Muscle of leg (tissue), 11 donors: ENCODE data around the gene NFIX. TPM values are rescaled to one million over a fixed set of nuclear protein-coding genes. Genes with fewer than 3 reads are reported as not detected.
A peak's percentile ranks its signal among the peaks of the same experiment; 100 is the strongest.

Experiments
- DNase-seq: peaks from one replicate; pipeline ENCODE4 v3.0.0; 2013
- H3K27ac ChIP-seq: one replicate; pipeline ENCODE4 v1.5.1; 2013; ENCODE audit warnings: mild to moderate bottlenecking, low read length, control low read depth
- H3K27me3 ChIP-seq: one replicate; pipeline ENCODE4 v1.6.1; 2013; ENCODE audit warnings: low read length; ENCODE audit not compliant: control insufficient read depth, insufficient read depth
- H3K36me3 ChIP-seq: one replicate; pipeline ENCODE4 v1.6.1; 2013; ENCODE audit warnings: low read length; ENCODE audit not compliant: control insufficient read depth, insufficient read depth
- H3K4me1 ChIP-seq: one replicate; pipeline ENCODE4 v1.6.1; 2013; ENCODE audit warnings: low read length; ENCODE audit not compliant: control insufficient read depth, insufficient read depth
- H3K4me3 ChIP-seq: one replicate; pipeline ENCODE4 v1.5.1; 2013; ENCODE audit warnings: low read length, control low read depth
- H3K9me3 ChIP-seq: replicated peaks from 2 replicates; pipeline ENCODE4 v1.6.1; 2013; ENCODE audit warnings: low read depth, low read length; ENCODE audit not compliant: control insufficient read depth
- WGBS: methylation state at CpG from one replicate; pipeline ENCODE4 v1.1.5; 2013; ENCODE audit warnings: missing lambda C conversion rate; ENCODE audit not compliant: insufficient coverage; 5-methylcytosine and 5-hydroxymethylcytosine counted together
- polyA plus RNA-seq, 8 donors: library from polyadenylated mRNA; unstranded; fragments of 120-200 nt; gene quantifications; one replicate each; pipeline versions ENCODE4 v1.2.1 to v1.2.3, GENCODE V29; 2013; ENCODE audit warnings: inconsistent platforms in 1 of 8, low replicate concordance in 1 of 8; ENCODE audit not compliant: insufficient read length in 8 of 8, insufficient read depth in 1 of 8
- total RNA-seq: library from RNA; stranded (reverse); fragments of 120-200 nt; gene quantifications from one replicate; pipeline ENCODE4 v1.2.4, GENCODE V29; 2013

The NFIX gene
- total and polyA plus RNA-seq, 9 donors, result 38.1 to 140 (median 106) TPM

DNA sequence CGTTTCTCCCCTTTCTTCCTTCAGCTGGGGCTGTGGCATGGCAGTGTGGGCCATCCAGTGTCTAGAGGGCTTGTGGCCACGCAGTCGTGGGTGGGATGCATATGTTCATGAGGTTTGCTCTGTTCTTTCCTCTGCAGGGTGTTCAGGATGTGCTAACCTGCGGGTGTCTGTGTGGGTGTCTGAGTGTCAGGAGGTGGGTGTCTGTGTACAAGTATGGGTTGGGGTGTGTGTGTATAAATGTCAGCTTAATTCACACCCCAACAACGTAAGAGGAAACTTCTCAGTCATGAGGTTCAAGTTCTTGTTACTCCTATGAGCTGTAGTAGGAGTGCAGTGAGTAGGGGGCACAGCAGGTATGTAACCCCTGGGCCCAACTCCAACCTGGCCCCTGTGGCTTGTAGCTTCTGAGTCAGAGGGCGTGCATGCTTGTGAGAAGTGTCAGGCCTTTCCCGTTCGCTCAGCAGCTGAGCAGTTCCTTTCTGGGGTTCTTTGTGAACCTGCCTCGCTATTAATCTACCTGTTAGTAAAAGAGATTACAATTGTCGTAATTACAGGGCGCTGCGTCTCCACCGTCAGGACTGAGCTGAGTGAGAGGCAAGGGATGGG is 49.1 kb downstream of the NFIX start:
- no peaks in the 10 kb centered on the region for H3K9me3 ChIP-seq
- WGBS, result 90% methylated on average over 4 of the region's 13 CpGs
- no peak overlapping the region for H3K27ac ChIP-seq
- no peak overlapping the region for H3K4me3 ChIP-seq
- H3K4me1 ChIP-seq, result peaks cover 58% of the 10 kb centered on the region
- peaks cover 40% of the 10 kb centered on the region for H3K36me3 ChIP-seq
- no peaks in the 10 kb centered on the region for H3K27me3 ChIP-seq
- DNase-seq, result no peak

DNA sequence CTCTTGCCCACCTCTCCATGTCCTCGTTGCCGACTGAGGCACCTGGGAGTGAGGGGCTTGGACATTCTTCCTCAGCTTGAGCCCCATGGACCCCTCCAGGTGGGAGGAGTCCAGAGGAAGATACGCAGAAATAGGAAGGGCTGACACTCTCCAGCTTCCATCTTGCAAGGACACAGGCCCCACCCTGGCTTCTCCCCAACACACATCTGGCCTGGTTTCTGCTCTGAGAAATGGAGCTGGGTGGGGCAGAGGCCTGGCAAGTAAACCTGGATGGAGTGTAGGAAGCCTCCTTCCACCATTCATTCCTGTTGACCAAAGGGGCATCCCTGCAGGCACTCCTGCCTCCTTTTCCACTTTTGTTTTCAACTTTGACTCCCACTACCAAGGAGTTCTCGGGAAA is 50.5 kb downstream of the NFIX start:
- Histone ChIP-seq H3K9me3 (no peaks in the 10 kb centered on the region), H3K27ac (no peak overlapping the region), H3K36me3 (peaks cover 39% of the 10 kb centered on the region), H3K4me3 (no peak overlapping the region), H3K4me1 (peaks cover 52% of the 10 kb centered on the region), H3K27me3 (peaks cover under 1% of the 10 kb centered on the region)
- DNase-seq, result no peak
- WGBS, result 60% methylated on average over 1 of the region's 4 CpGs

DNA sequence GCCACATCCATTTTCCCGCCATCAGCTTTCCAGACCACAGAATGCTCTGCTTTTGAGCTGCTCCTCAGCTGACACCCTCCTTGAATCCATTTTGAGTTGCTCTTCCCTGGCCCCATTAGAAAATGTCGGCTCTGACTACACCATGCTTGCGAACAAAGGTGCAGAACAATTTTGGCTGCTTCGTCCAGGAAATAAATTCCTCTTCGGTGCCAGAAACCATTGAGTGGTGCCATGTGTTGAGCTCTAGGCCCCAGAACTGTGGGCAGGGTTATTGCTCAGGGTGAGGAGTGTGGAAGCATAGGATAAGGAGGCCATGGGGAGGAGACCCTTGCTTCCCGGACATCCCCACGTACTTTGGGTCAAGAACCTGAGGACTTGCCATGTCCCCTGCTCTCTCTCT is 52.1 kb downstream of the NFIX start:
- Histone ChIP-seq H3K27ac (no peak overlapping the region), H3K36me3 (peaks cover 39% of the 10 kb centered on the region), H3K9me3 (no peaks in the 10 kb centered on the region), H3K4me3 (no peak overlapping the region), H3K4me1 (peaks cover 66% of the 10 kb centered on the region), H3K27me3 (peaks cover 2% of the 10 kb centered on the region)
- DNase-seq, result no peak
- 87% methylated on average over 7 of the region's 7 CpGs for WGBS

DNA sequence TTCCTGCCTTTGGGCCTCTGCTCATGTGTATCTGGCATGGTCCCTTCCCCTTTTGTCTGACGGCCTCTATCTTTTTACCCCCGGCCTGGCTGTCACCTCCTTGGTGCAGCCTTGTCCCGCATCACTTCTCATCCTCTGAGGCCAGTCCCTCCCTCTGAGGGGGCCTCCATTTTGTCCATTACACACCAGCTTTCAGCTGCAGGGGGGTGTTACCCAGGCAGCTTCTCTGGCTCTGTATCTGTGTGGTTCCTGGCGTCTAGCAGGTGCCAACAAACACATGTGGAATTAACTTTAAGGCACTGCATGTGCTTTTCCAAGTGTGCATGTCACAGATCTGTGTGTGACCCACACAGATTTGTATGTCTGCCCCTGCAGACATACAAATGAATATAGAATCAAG is 55.0 kb downstream of the NFIX start:
- Histone ChIP-seq H3K9me3 (no peaks in the 10 kb centered on the region), H3K4me3 (no peak overlapping the region), H3K4me1 (peaks cover 71% of the 10 kb centered on the region), H3K27ac (peak overlapping the region; percentile 17), H3K36me3 (peaks cover 25% of the 10 kb centered on the region), H3K27me3 (peaks cover 2% of the 10 kb centered on the region)
- WGBS, result 18% methylated on average over 4 of the region's 4 CpGs
- peak; percentile 63 for DNase-seq

DNA sequence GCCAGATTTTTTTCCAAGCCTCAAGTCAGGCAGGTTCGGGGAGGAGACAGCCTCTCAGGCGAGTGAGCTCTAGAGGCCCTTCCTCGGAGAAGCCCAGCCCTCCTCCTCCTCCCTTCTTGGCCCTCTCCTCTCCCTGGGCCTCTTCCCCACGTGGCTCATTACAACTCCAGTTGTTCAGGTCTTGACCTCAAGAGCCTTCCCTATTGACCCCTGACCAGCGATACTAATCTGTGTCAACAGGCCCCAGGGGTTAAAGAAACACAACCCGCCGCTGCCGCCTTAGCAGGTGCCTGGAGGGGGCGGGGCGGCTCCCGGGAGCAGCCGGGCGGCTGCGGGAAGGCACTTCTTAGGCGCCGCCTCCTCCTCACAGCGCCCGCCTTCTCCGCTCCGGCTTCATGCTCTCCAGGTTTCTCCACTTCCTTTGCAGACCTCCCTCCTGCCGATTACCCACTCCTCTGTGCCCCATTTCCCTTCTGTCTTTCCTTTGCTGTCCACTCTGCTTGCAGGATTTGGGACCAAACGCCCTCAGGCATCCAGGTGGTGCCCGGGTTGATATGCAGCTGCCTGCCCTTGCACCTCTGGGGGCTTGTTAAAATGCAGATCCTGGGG is 56.4 kb downstream of the NFIX start:
- Histone ChIP-seq H3K27me3 (peaks cover 6% of the 10 kb centered on the region), H3K27ac (peak overlapping the region; percentile 98), H3K4me3 (peak overlapping the region; percentile 19), H3K4me1 (peaks cover 76% of the 10 kb centered on the region), H3K36me3 (peaks cover 18% of the 10 kb centered on the region), H3K9me3 (no peaks in the 10 kb centered on the region)
- 2% methylated on average over 23 of the region's 23 CpGs for WGBS
- peak; percentile 80 for DNase-seq

DNA sequence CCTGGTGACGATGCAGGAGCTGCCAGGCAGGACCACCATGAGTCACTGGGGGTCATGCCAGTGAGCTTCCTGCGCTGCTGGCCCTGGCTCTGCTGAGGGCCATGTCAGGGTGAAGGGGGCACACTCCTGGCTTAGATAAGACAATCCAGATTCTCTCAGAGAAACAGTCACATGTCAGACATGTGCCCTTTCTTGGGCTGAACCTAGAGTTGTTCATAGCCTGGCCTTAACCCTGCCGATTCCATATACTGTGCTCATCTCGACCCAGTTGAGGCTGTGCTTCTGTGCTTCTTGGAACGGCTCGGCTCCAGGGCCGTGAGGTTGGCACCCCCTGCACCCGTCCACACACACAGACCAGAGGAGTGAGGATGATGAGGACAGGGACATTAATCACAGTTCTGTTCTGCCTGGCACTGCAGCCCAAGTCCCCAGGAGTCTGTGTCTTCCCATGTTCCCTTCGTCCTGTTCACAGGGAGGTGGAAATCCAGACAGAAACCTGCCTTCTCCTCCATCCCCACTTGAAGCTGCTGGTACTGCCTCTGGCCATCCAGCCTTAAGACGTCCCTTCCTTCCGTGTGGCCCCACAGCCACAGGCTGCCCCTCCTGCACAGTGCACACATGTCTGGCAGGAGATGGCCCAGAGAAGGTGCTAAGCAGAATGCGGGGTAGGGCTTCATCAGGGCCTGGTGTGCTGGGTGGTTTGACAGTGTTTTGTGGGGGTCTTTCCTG is 57.3 kb downstream of the NFIX start:
- DNase-seq, result no peak
- Histone ChIP-seq H3K9me3 (no peaks in the 10 kb centered on the region), H3K27me3 (peaks cover 6% of the 10 kb centered on the region), H3K27ac (peak overlapping the region; percentile 98), H3K4me3 (no peak overlapping the region), H3K4me1 (peaks cover 81% of the 10 kb centered on the region), H3K36me3 (peaks cover 14% of the 10 kb centered on the region)
- 40% methylated on average over 7 of the region's 12 CpGs for WGBS

DNA sequence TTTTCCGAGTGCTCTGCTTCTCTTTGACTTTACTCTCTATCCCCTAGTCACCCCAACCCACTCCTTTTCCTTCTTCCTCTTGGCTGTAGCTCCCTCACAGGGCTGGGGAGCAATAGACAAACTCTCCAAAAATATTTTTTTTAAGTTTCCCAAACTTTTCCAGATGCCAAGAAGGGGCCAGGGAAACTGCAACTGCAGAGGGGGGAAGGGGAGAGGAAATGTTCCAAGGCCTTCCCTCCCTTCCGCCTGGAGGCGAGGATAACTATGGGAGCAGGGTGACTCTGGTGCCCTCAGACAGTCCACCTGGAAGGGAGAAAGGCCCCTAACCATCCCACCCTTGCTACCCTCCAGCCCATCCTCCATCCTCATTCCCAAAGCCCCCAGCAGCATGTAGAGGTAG is 58.0 kb downstream of the NFIX start:
- H3K27ac ChIP-seq, result peak overlapping the region; percentile 98
- H3K27me3 ChIP-seq, result peaks cover 6% of the 10 kb centered on the region
- WGBS, result no CpG with 5 or more reads among the region's 3 CpGs
- peaks cover 83% of the 10 kb centered on the region for H3K4me1 ChIP-seq
- peaks cover 8% of the 10 kb centered on the region for H3K36me3 ChIP-seq
- H3K4me3 ChIP-seq, result no peak overlapping the region
- no peaks in the 10 kb centered on the region for H3K9me3 ChIP-seq
- peak; percentile 89 for DNase-seq

DNA sequence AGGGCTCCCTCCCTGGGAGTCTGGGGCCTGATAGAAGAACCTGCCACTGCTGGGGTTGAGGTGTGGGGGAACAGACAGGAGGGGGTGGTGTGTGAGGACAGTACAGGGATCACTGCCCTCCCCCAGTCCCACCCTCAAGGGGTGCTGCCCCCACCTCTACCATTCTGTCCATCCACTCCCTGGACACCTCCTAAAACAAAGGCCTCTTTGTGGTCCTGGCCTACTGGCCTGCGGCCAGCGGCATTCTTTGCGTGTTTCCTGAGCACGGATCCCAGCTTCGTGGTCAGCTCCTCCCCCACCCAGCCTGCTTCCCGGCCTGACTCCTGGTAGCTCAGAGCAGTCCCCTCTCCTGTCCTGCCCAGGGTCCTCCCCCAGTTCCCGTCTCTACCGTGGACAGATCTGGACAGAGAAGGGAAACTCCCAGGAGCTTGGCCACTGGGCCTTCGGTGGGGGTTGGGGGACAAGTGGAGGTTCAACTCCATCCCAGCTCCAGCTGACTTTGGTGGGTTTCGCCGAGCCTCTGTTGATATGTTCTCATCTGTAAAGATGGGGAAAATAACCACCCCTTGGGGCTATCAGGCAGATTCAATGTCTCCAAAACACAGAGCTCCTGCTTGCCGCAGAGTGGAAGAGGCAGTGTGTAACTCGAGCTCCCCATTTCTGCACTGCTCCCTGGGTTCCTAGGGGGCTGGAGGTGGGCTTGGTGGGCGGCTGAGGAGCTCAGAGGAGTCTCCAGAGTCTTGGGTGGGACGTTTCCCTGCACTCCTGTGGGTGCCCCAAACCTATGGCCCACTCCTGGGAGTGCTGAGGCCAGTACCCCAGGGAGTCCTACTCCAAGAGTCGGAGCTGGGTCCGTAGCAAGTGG is 58.7 kb downstream of the NFIX start:
- Histone ChIP-seq H3K4me3 (no peak overlapping the region), H3K9me3 (no peaks in the 10 kb centered on the region), H3K36me3 (peaks cover 8% of the 10 kb centered on the region), H3K27ac (peak overlapping the region; percentile 98), H3K4me1 (peaks cover 91% of the 10 kb centered on the region), H3K27me3 (peaks cover 6% of the 10 kb centered on the region)
- 21% methylated on average over 9 of the region's 17 CpGs for WGBS
- peak; percentile 92 for DNase-seq

DNA sequence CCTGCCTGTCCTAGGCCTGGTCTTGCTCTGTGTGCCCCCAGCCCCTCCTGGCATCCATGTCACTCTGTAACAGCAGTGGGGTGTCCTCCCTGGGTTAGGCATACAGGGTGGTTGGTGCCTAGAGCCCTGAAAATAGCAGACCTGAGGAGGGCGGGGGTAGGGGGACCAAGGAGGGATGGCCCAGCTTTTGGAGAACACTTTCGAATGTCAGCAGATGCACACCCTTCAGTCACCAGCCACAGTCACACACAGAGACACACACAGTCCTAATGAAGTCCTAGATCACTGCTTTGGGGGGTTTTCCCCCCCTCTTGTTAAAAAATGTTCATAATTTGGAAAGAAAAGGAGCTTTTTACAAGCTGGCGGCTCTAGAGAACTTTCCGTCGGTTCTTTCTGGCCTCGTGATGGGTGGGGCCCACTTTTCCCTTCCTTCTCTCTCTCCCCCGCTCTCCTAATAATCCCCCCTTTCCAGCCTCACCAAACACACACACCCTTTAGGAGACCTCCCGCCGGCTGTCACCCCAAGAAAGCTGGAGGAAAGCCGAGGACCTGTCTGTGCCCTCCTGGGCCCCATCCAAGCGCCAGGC is 59.4 kb downstream of the NFIX start:
- DNase-seq, result peak; percentile 96
- Histone ChIP-seq H3K36me3 (peaks cover 8% of the 10 kb centered on the region), H3K27ac (peak overlapping the region; percentile 98), H3K9me3 (no peaks in the 10 kb centered on the region), H3K4me1 (peaks cover 98% of the 10 kb centered on the region), H3K4me3 (no peak overlapping the region), H3K27me3 (peaks cover 6% of the 10 kb centered on the region)
- 8% methylated on average over 7 of the region's 11 CpGs for WGBS
